ENCODE data around the gene CELA2A.

CELA2A gene
- total RNA-seq = 0 to 0.09 (median 0) reads per million in 18 experiments

GRCh38 chr1:15456313-15456954, at the start of gene CELA2A:
Gene CELA2A, plus strand, starts transcription at chr1:15456732. Its CDS starts 22 bp downstream, at chr1:15456754.
- no peak for DNase-seq

GRCh38 chr1:15407580-15407979, 49.0 kb upstream of the CELA2A start:
- no peak for DNase-seq

GRCh38 chr1:15408890-15409387, 47.6 kb upstream of the CELA2A start:
- no peak for DNase-seq

GRCh38 chr1:15409388-15410222, 46.9 kb upstream of the CELA2A start, which contains the start of gene EFHD2:
Gene EFHD2, plus strand, starts transcription at chr1:15409888. Its CDS starts 84 bp downstream, at chr1:15409972.
- peak; percentile 76 to 92 for DNase-seq

- no peak for DNase-seq
These were observed 46.2 kb upstream of the CELA2A start for GRCh38 chr1:15410223-15410883.

- peak in 1 of 2 donors; percentile 15 for DNase-seq
These were observed 45.7 kb upstream of the CELA2A start for GRCh38 chr1:15410884-15411245.

- DNase-seq = peak; percentile 93 to 94
These were observed 44.9 kb upstream of the CELA2A start for GRCh38 chr1:15411593-15412137.

GRCh38 chr1:15412175-15412800, 44.2 kb upstream of the CELA2A start:
- peak in 1 of 2 donors; percentile 27 for DNase-seq

- DNase-seq = no peak
These were observed 43.7 kb upstream of the CELA2A start for GRCh38 chr1:15412843-15413242.

GRCh38 chr1:15413563-15414444, 42.7 kb upstream of the CELA2A start:
- no peak for DNase-seq

GRCh38 chr1:15414445-15414983, 42.0 kb upstream of the CELA2A start:
- no peak for DNase-seq

- DNase-seq = peak; percentile 75 to 89
These were observed 39.2 kb upstream of the CELA2A start for GRCh38 chr1:15417059-15417934.

GRCh38 chr1:15418806-15419515, 37.6 kb upstream of the CELA2A start:
- DNase-seq = no peak

- DNase-seq = no peak
These were observed 35.6 kb upstream of the CELA2A start for GRCh38 chr1:15420853-15421465.

GRCh38 chr1:15422871-15423270, 33.7 kb upstream of the CELA2A start:
- no peak for DNase-seq

GRCh38 chr1:15423355-15424077, 33.0 kb upstream of the CELA2A start:
- no peak for DNase-seq

GRCh38 chr1:15424146-15424667, 32.3 kb upstream of the CELA2A start:
- DNase-seq = no peak

GRCh38 chr1:15424981-15425380, 31.6 kb upstream of the CELA2A start:
- DNase-seq = no peak

Measured in inflammatory macrophage (primary cell).